ENCODE data around the gene ABTB1.

Gene ABTB1

DNA sequence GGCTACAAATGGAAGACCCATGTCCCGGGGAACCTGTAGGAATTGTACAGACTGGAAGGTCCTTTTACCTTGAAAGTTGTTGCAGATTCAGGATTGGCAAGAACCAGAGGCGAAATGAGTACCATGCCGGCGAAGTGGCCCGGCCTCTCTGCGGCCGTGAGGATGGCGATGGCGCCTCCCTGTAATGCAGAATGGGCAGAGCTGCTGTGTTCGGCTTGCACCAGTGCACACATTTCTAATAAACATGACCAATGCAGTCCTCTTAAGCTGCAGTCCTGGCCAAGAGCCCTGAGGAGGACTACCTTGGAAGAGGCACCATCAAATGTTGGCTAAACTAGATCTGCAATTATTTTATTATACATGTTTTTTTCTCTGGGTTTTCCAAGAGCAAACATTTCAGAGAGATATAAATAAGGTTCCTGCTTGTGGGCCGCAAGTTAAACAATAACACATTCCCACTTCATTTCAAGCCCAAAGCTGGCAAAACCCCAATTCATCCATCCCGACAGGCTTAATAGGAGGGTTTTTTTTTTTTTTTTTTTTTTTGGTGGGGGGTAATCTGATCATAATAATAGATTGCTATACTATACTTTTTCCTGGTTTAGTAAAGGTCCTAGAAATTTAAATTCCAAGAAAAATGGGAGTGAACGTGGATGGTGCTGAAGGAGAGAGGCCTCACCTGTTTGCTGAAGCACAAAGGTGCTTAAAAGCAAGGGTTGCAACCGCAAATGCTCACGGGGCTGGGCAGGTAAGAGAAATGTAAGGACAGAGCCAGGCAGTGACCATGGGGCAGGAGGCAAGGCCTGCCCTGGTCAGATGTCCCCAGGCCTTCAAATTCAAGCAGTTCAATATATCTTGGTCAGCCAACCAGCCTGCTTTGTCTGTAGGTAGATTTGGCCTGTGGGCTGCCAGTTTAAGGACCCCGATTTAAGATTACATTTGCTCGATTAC lies 48.5 kb downstream of the ABTB1 start:
- no peak for DNase-seq (ENCODE audit: low spot score)

DNA sequence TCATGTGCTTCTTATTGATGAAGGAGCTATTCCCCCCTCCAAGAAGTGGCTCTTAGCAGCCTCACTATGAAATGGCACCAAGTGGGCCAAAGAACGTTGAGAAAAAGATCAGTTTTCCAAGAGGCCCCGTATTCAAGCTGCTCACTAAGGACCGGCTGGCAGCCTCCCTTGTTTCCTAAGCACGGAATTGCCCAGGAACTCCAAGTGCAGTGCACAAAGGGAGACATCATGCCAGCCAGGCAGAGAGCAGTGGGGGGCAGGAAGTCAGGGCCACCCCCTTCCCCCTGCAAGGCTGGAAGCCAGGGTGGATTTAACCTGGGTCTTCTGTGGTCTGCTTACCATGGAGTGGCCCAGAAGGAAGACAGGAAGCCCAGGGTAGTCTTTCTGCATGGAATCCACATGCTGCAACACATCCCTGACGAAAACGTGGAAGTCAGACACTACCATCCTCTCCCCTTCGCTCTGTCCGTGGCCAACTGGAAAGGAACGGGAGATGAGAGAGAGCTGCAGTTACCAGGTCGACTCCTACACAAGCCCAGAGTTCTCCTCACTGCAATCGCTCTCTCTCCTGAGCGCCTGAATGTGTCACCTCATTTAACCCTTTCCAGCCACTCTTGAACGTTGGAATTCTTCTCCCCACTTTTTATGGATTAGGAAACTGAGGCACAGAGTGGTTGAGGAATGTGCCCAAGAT lies 49.5 kb downstream of the ABTB1 start:
- DNase-seq (ENCODE audit: low spot score) = no peak

DNA sequence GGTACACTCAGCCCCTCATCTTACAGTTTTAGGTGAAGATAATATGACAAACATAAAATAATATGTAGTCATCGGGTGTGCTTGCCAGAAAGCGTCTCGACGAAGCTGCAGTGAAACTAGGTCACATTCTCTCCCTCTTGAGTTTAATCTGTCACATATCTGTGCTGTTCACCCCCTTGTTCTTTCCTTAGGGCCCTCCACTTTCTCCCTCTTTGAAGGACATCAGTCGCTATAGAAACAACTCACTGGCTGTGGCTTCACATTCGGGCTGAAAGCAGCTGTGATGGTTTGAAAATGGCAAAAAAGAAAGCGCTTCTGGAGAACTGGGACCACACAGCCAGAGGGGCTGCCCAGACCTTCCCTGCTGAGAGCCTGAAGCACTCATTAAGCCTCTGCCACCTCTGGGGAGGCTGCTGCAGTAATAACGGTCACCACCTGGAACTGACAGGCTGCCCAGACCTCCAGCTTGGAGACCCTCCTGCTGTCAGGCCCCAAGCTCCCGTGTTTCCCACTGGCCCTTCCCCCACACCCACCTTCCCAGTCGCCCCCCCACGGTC lies 50.3 kb downstream of the ABTB1 start:
- no peak for DNase-seq (ENCODE audit: low spot score)

DNA sequence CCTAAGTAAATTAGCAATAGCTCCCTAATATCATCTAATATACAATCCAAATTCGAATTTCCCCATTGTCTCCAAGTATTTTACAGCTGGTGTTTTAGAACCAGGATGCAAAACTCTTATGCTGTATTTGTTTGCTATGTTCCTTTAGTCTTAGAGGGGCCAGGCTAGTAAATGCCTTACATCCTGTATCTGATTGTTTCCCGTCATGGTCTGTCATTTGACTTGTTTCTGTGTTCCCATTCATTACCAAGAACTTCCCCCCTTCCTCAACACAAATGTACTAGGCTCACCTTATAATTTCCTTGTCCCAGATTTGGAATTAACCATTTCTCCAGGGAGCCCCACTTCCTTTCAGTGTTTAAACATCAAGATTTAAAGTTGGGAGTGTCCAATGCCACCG lies 54.1 kb downstream of the ABTB1 start:
- no peak for DNase-seq (ENCODE audit: low spot score)

DNA sequence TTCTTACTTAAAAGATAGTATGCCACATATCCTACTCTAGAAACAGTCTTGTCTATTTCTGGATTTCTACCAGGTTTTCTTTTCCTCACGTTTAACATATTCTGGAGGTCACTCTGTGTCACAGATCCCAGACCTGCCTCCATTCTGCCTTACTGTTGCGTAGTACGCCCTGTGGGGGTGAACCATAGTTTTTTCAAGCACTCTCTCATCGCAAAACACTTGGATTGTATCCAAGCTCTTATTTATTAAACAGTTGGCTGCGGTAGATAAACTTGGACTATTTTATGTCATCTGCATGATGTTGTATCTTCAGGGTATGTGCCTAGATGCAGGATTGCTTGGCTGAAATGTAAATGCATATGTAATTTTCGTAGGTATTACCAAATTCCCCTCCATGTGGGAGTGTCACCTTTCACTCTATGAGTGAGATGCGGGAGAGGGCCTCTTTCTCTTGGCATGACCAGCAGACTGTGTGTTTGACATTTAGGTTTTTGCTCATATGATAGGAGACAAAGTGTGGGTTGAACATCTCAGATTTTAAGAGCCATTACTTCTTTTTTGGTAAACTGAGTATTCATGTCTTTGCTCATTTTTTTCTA lies 55.8 kb downstream of the ABTB1 start:
- DNase-seq (ENCODE audit: low spot score) = no peak

DNA sequence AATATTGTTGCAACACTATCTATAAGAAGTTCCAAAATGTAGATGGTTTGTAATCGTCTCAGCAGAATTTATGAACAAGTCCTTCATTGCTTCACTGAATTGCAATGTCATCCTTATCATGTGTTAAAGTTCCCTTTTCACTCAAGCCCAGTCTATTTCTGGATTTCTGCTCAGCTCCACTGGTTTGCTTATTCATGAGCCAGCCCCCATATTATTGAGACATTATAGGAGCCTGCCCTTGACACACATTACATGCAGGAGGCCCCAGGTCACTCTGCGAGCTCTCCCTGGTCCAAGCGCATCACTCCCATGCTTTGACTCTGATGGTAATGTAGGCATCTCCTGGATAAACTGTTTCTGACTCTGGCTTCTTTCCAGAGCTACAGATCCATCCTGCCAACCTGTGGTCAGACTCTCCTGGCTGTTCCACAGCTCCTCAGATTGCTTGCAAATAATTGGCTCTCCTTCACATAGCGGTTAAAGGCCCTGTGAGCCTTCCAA lies 56.9 kb downstream of the ABTB1 start:
- no peak for DNase-seq (ENCODE audit: low spot score)

DNA sequence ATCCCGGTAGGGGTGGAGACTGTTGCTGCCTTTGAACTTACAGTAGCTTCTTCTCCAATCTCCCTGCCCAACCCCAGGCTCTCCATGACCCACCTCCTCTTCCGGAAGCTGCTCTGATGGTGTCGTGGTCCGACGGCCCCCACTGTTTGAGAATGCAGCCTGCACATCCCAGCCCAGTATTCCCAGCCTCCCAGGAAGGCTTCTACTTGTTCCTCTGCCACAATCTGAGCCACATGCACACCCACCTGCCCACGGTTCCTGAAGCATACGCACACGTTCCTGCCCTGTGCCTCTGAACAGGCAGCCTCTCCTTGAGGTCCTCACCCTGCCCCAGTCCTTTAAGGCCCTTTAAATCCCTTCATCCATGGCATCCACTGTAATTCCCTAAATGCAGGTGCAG lies 57.4 kb downstream of the ABTB1 start:
- no peak for DNase-seq (ENCODE audit: low spot score)
